ENCODE data around the gene PLD6.
"Not testable (repeated sequence)": the region's sequence is repeated elsewhere in the genome, so short reads cannot be mapped to it uniquely, and the experiment has no call there.

Gene PLD6

GRCh38 chr17:17201271-17201670 is 4.9 kb downstream of the PLD6 start:
- DNase-seq (ENCODE audit: low read depth, low spot score), result no peak

DNA sequence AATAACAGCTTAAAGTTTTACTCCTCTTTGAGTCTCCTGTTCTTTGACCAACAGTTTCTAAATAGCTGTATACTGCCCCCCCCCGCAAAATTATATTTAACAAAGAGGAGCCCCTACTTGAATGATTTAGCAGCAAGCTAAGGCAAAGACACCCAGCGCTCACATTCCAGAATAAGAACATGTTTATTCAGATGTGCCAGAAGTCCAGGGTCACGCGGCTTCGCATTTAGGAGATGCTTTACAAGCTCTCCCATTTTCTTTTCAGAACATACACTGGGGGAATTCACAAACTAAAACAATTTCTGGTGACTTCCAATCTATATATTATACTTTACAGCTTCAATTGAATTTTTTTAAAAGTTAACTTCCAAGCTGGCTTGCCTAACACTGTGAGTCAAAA is 5.3 kb downstream of the PLD6 start:
- DNase-seq (ENCODE audit: low read depth, low spot score), result no peak

DNA sequence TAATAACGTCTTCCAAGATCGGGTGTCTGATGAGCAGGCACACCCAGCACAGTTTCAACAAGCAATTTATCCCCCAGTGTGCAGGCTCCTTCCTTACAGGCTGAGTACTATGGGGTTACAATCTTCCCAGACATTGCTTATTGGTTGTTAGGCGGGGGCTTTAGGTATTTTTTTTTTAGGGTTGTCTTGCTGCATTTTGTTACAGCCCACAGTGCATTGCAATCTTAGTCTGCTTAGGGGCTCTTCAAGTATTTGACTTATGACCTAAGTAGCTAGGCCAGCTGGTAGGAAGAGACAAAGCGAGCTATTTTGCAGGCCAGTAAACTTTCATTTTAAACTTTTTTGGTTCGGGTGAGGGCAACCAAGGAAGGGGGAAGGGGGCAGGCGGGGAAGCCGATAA is 5.8 kb downstream of the PLD6 start:
- no peak for DNase-seq (ENCODE audit: low read depth, low spot score)

- DNase-seq (ENCODE audit: low read depth, low spot score), result no peak
Observed at GRCh38 chr17:17198281-17198680, 7.9 kb downstream of the PLD6 start.

DNA sequence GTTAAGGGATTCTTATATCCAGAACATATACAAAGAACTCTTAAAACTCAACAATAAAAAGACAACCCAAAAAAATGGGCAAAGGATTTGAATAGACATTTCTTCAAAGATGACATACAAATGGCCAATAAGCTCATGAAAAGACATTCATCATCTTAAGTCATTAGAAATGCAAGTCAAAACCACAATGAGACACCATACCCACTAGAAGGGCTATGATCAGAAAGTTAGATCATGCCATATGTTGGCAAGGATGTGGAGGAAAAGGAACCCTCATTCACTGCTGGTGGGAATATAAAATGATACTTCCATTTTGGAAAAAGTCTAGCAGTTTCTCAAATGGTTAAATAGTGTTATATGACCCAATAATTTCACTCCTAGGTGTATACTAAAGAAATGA is 9.4 kb downstream of the PLD6 start:
- no peak for DNase-seq (ENCODE audit: low read depth, low spot score)

- DNase-seq (ENCODE audit: low read depth, low spot score), result not testable (repeated sequence)
Observed at GRCh38 chr17:17195466-17195865, 10.7 kb downstream of the PLD6 start.

DNA sequence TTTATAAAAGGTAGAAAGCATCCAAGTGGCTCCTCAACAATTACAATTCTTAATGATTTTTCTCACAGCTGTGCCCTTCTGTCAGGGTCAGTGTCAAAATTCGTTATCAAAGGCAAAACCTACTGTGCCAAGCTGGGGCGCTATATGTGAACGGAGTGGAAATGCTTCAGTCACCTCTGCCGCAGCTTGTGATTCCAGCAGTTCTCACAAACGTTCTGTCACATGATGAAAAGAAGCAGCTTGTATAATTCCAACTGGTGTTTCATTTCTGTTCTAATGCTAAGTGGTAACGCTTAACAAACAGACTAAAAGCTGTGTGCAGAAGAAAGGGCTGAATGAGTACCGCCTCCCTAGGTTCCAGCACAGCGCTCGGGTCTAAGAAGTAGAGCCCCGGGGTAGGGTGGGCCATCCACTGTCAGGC is 14.2 kb downstream of the PLD6 start:
- DNase-seq (ENCODE audit: low read depth, low spot score), result no peak

- DNase-seq (ENCODE audit: low read depth, low spot score), result no peak
Observed at GRCh38 chr17:17191346-17191792, 14.8 kb downstream of the PLD6 start.

GRCh38 chr17:17190188-17190587 is 15.9 kb downstream of the PLD6 start:
- no peak for DNase-seq (ENCODE audit: low read depth, low spot score)

GRCh38 chr17:17189559-17189958 is 16.6 kb downstream of the PLD6 start:
- DNase-seq (ENCODE audit: low read depth, low spot score), result no peak

GRCh38 chr17:17188586-17188985 is 17.5 kb downstream of the PLD6 start:
- no peak for DNase-seq (ENCODE audit: low read depth, low spot score)

GRCh38 chr17:17186551-17187505 is 19.3 kb downstream of the PLD6 start:
- no peak for DNase-seq (ENCODE audit: low read depth, low spot score)

GRCh38 chr17:17186051-17186450 is 20.1 kb downstream of the PLD6 start:
- peak; percentile 32 for DNase-seq (ENCODE audit: low read depth, low spot score)

DNA sequence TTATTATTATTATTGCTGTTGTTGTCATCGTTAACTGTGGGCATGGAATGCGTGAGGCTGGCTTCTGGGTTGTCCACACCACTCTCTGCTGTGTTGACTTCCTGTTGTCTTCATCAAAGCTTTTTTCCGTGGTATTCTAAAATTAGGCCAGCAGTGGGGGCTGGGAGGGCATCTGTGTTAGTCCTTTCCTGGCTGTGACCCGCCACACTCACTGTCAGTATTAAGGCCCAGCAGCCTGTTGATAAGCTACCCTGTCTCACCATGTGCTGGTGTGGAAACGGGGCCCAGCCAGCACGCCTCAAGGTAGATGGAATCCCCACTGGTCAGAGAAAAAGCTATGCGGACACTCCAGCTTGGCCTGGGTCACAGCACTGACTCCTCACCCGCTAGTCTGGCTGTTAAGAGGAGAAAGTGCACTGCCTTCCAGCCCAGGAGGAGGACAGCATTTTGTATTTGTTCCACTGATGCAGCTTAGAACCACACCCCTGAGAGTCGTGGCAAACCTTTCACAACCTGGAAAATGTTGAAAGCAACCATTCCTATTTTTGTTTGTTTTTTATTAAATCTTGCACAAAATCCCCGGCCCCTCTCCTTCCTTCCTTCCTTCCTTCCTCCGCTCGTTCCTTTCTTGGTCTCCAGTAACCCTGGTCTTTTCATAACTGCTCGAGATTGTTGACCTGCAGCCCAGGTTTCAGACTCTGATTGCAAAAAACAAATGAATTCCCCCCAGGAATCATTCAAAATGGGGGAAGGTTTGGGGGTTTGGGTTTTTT is 21.0 kb downstream of the PLD6 start:
- DNase-seq (ENCODE audit: low read depth, low spot score), result not testable (repeated sequence)

DNA sequence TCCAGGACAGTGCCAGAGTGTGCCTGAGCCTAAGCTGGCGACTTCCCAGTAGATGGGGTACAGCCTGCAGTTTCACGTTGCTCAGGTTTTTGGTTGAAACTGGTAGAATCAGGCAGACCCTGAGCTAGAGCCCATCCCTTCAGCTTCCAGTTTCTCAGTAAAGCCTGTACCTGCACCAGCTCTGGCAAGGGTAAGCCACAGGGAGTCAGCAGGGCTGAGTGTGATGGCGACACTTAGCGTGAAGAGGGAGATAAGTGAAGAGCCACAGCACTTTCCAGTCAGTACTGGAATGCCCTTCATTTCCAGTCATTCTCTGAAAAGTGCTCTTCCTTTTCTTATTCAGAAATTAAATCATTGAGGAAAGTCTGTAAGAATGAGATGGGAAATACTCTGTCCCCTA is 22.4 kb downstream of the PLD6 start:
- no peak for DNase-seq (ENCODE audit: low read depth, low spot score)

DNA sequence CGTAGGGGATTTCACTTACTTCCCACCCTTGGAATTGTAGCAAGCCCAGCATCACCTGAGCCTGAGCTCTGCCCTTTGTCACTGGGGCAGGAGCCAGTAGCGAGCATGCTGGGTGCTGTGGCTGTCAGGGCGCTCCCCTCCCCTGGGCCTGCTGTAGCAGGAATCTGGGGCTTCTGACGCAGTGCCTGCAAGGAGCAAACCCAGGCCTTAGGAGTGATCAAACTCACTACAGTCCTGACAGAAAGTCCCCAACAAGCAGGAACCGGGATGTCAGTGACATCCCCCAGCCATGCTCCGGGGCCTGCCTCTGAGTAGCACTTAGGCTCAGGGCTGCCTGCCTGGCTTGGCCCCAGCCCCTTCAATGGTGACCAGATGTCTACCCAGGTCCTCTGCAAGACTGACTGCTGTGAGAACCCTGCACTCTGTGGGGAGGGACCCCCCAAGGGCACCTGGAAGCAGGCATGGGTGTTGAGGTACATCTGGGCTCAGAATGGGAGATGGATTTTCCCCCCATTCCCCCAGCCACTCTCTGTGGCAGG is 23.5 kb downstream of the PLD6 start:
- DNase-seq (ENCODE audit: low read depth, low spot score), result no peak

- DNase-seq (ENCODE audit: low read depth, low spot score), result no peak
Observed at GRCh38 chr17:17181666-17182597, 24.2 kb downstream of the PLD6 start.

DNA sequence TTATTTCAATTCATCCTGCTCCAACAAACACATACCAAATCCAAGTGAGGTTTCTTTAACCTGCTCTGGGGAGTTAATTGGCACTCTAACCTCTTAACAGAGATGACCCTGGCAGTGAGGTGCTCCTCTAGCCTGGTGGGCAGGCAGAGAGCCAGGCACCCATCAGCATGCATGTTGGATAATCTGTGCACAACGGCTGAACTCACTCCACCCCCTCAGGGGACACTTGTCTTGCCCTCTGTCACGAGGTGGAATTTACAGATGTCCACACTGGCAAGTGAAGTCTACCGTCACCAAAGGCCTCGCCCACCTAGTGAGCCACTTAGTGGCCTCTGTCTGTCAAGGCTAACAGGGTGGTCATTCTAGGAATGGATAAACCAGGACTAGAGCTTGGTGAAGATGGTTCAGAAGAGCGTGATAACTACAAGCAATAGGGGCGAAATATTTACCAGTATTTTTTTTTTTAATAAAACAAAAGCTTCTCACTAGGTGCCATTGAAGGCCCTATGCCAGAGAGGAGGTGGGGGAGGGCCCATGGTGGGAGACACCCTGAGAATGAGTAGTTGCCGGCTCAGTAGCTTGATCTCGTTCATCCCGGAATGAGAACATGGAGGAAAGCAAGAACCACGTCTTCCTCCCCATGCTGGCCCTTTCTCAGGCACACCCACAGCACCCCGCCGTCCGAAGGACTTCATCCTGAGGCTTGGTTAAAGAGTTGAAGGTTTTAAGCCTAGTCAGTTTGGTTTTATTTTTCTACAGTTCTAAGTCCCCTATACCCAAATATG is 25.2 kb downstream of the PLD6 start:
- DNase-seq (ENCODE audit: low read depth, low spot score), result no peak

DNA sequence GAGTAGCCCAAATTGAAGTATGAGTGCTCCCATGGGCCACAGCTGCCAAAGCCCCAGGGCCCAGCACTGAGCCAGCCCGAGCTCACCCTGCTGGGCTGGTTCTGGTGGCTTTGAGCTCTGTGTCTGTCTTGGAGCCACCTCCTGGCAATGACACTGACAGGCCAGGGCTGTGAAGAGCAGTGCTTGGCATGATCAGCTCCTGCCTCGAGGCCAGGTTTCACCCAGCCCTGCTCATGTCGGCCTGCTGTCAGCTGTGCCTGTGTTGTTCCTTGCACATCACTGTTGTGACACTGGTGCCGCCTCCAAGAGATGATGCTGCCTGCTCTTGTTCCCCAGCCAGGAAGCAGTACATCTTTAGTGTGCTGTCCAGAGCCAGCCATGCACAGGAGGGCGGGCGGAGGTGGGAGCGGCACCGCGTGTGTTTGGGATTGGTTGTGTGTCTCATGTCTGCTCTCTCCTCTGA is 26.0 kb downstream of the PLD6 start:
- no peak for DNase-seq (ENCODE audit: low read depth, low spot score)

GRCh38 chr17:17179371-17179827 is 26.7 kb downstream of the PLD6 start:
- no peak for DNase-seq (ENCODE audit: low read depth, low spot score)

Measured in activated naive CD8-positive, alpha-beta T cell treated with anti-CD3 and anti-CD28 coated beads, Interleukin-2, amount 50 U/mL, for 16 hours (primary cell).